Measurements from ENCODE around the gene ANK2.

DNA sequence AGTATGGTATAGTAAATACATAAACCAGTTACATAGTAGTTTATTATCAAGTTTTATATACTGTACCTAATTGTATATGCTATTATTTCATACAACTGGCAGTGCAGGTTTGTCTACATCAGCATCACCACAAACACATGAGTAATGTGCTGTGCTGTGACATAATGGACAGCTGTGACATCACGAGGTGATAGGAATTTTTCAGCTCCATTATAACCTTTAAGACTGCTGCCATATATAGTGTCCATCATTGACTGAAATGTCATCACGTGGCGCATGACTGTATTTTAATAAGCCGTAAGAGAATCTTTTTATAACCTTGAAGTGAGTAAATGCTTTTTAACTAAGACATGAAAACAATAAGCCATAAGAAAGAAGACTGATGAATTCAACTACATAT is 44.8 kb upstream of the ANK2 start:
- TF ChIP-seq, protein P1, sequence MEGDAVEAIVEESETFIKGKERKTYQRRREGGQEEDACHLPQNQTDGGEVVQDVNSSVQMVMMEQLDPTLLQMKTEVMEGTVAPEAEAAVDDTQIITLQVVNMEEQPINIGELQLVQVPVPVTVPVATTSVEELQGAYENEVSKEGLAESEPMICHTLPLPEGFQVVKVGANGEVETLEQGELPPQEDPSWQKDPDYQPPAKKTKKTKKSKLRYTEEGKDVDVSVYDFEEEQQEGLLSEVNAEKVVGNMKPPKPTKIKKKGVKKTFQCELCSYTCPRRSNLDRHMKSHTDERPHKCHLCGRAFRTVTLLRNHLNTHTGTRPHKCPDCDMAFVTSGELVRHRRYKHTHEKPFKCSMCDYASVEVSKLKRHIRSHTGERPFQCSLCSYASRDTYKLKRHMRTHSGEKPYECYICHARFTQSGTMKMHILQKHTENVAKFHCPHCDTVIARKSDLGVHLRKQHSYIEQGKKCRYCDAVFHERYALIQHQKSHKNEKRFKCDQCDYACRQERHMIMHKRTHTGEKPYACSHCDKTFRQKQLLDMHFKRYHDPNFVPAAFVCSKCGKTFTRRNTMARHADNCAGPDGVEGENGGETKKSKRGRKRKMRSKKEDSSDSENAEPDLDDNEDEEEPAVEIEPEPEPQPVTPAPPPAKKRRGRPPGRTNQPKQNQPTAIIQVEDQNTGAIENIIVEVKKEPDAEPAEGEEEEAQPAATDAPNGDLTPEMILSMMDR (IDR thresholded peaks at IDR 0.05), result no peak
- TF ChIP-seq POLR2A (IDR thresholded peaks at IDR 0.05), result no peak

Data from uterus (tissue), 2 donors.